ENCODE results near the gene SIAH1. TPM values are rescaled to one million over a fixed set of nuclear protein-coding genes. Genes with fewer than 3 reads are reported as not detected.

SIAH1 gene
- total RNA-seq, 4 donors from 2014 or later = 21.6 to 31.0 (median 25.9) TPM

- no peak for TF ChIP-seq EP300 (IDR thresholded peaks at IDR 0.05)
- TF ChIP-seq POLR2A (IDR thresholded peaks at IDR 0.05; ENCODE audit: low read depth) = peak; percentile 45
- TF ChIP-seq POLR2AphosphoS5 (IDR thresholded peaks at IDR 0.05) = peak in 1 of 2 donors; percentile 17
- TF ChIP-seq, protein P1, sequence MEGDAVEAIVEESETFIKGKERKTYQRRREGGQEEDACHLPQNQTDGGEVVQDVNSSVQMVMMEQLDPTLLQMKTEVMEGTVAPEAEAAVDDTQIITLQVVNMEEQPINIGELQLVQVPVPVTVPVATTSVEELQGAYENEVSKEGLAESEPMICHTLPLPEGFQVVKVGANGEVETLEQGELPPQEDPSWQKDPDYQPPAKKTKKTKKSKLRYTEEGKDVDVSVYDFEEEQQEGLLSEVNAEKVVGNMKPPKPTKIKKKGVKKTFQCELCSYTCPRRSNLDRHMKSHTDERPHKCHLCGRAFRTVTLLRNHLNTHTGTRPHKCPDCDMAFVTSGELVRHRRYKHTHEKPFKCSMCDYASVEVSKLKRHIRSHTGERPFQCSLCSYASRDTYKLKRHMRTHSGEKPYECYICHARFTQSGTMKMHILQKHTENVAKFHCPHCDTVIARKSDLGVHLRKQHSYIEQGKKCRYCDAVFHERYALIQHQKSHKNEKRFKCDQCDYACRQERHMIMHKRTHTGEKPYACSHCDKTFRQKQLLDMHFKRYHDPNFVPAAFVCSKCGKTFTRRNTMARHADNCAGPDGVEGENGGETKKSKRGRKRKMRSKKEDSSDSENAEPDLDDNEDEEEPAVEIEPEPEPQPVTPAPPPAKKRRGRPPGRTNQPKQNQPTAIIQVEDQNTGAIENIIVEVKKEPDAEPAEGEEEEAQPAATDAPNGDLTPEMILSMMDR (IDR thresholded peaks at IDR 0.05) = no peak
Observed at GRCh38 chr16:48384520-48385252, 527 bp downstream of the SIAH1 start.

DNA sequence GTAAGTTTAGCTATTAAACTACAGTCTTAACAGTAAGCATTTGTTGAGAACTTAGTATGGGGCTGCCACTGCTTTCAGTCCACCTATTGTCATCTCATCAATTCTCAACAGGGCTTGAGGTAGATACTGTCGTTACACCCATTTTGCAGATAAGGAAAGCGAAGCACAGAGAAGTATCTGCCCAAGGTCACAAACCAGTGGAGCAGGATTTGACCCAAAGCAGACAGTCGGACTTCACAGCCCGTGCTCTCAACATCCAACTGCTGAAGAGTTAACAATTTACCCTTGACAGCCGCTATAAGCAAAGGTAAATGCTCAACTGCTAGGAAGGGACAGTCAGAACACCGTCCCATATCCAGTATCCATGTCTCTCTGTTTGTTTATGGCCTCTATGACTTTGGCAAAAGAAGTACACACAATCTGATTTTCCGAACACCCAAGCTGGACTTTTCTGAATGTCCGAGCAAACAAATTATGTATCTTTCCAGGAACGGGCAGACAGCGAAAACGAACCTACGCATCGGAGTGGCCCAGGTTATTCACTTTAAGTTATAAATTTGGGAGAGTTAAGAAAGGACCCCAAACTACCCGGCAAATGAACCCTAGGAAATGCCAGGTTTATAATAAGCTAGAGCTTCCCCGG, 1.2 kb downstream of the SIAH1 start:
- intact Hi-C loops (cut with DNase I) = no loop called here

More at GRCh38 chr16:48384520-48385252, 527 bp downstream of the SIAH1 start:
- H3K27ac ChIP-seq (replicated peaks in 1 of 4) = peak overlapping the region; percentile 99 to 100 (median 99)
- H3K4me1 ChIP-seq = peaks cover 35 to 51% (median 50%) of the 10 kb centered on the region in 4 donors
- WGBS = 3% methylated on average over 5 of the region's 103 CpGs
- no peaks in the 10 kb centered on the region for H3K36me3 ChIP-seq
- no peaks in the 10 kb centered on the region for H3K27me3 ChIP-seq
- DNase-seq (ENCODE audit: extremely low spot score) = no peak
- H3K4me3 ChIP-seq = peak overlapping the region; percentile 96 to 99 (median 98)
- no peaks in the 10 kb centered on the region for H3K9me3 ChIP-seq
- intact Hi-C loops (cut with DNase I) = no loop called here

DNA sequence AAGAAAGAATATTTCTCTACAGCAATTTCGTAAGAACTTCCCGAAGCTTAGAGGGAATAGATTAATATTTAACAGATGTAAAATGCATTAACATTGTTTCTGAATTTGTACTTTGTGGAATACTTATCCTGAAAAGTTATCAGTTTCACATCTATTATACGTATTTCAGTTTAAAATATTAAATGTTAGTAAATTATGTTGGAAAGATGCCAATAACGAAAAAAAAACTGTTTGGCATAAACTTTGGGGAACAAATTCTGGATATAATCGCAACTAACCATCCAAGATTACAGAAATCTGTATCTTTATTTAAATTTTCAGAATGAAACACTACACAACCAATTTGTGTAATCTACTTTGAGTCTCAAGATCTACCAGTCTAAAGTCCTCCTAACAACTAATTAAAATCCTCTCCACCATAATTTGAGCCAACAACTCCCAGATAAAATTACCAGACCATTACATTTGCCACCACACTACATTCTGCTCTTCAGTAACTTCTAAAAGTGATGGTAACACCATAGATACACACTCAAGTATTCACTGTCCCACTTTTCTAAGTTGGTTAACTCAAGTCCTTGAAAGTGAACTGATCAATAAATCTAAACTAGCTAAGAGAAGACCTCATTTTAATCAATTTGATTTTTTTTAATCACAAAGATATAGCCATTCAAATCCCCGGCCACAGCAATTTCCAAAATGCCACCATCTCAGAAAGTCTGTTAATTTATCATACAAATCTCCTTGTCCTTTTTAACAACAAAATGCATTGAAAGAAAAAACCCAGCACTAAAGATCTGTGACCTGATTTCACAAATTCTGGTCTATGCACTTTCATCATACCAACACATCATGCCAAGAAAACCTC, 2.0 kb downstream of the SIAH1 start:
- Histone ChIP-seq H3K27ac (replicated peaks in 1 of 4) (peak overlapping the region; percentile 99 to 100 (median 99)), H3K9me3 (no peaks in the 10 kb centered on the region), H3K27me3 (no peaks in the 10 kb centered on the region), H3K4me3 (peak overlapping the region; percentile 96 to 99 (median 98)), H3K4me1 (peaks cover 49 to 66% (median 64%) of the 10 kb centered on the region in 4 donors), H3K36me3 (no peaks in the 10 kb centered on the region)
- DNase-seq (ENCODE audit: extremely low spot score) = no peak
- no peak for TF ChIP-seq EP300 (IDR thresholded peaks at IDR 0.05)
- TF ChIP-seq POLR2A (IDR thresholded peaks at IDR 0.05; ENCODE audit: low read depth) = no peak
- TF ChIP-seq, protein P1 (IDR thresholded peaks at IDR 0.05) = no peak
- TF ChIP-seq POLR2AphosphoS5 (IDR thresholded peaks at IDR 0.05) = no peak
- WGBS = 41% methylated on average over 6 of the region's 6 CpGs
- intact Hi-C loops (cut with DNase I) = no loop called here

More for the DNA sequence above, 1.2 kb downstream of the SIAH1 start:
- no peaks in the 10 kb centered on the region for H3K9me3 ChIP-seq
- peak overlapping the region; percentile 99 to 100 (median 99) for H3K27ac ChIP-seq (replicated peaks in 1 of 4)
- H3K36me3 ChIP-seq = no peaks in the 10 kb centered on the region
- WGBS = under 1% methylated on average over 15 of the region's 15 CpGs
- H3K27me3 ChIP-seq = no peaks in the 10 kb centered on the region
- peaks cover 41 to 58% (median 57%) of the 10 kb centered on the region in 4 donors for H3K4me1 ChIP-seq
- peak overlapping the region; percentile 96 to 99 (median 98) for H3K4me3 ChIP-seq
- no peak for DNase-seq (ENCODE audit: extremely low spot score)
- TF ChIP-seq, protein P1 (IDR thresholded peaks at IDR 0.05) = no peak
- TF ChIP-seq POLR2AphosphoS5 (IDR thresholded peaks at IDR 0.05) = peak; percentile 21 to 40

DNA sequence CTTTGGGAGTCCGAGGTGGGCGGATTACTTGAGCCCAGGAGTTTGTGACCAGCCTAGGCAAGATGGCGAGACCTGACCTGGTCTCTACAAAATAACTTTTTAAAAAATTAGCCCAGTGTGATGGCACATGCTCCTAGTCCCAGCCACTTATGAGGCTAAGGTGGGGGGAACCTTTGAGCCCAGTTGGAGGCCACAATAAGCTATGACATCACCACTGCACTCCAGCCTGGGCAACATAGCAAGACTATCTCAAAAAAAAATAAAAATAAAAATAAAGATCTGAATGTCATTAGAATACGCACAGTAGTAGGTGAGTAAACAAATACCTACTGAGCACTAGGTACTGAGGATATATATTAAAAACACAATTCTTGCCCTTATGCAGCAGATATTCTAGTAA, 3.1 kb downstream of the SIAH1 start:
- no peaks in the 10 kb centered on the region for H3K36me3 ChIP-seq
- 90% methylated on average over 4 of the region's 4 CpGs for WGBS
- H3K27ac ChIP-seq (replicated peaks in 1 of 4) = no peak overlapping the region
- H3K9me3 ChIP-seq = no peaks in the 10 kb centered on the region
- intact Hi-C loops (cut with DNase I) = no loop called here
- H3K4me1 ChIP-seq = peaks cover 60 to 76% (median 75%) of the 10 kb centered on the region in 4 donors
- TF ChIP-seq POLR2AphosphoS5 (IDR thresholded peaks at IDR 0.05) = no peak
- TF ChIP-seq POLR2A (IDR thresholded peaks at IDR 0.05; ENCODE audit: low read depth) = no peak
- no peak for TF ChIP-seq EP300 (IDR thresholded peaks at IDR 0.05)
- TF ChIP-seq, protein P1 (IDR thresholded peaks at IDR 0.05) = no peak
- H3K4me3 ChIP-seq = no peak overlapping the region
- DNase-seq (ENCODE audit: extremely low spot score) = no peak
- no peaks in the 10 kb centered on the region for H3K27me3 ChIP-seq
